ENCODE data around the gene MSRB2. TPM values are rescaled to one million over a fixed set of nuclear protein-coding genes. Genes with fewer than 3 reads are reported as not detected.

The MSRB2 gene
- total RNA-seq, 4 donors from 2014 or later: 4.7 to 13.4 (median 9.4) TPM

DNA sequence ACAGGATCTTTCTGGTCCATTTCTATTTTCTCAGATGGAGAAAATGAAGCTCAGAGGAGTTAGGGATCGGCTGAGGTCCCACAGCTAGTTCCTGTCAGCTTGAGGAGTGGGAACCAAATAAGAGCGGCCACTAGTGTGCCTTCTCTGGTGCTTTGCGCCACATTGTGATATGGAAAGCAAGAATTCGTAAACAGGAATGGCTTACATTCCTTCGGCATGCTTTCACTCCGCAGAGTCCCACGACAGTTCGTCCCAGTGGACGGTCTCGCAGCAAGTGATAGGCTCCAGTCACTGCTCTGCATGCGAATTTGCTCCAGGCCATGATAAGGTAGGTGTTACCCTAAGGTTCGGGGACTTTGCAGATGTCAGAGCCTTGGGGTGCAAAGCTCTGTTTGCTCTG is 55.2 kb downstream of the MSRB2 start:
- Histone ChIP-seq H3K4me1 (no peaks in the 10 kb centered on the region), H3K27ac (no peak overlapping the region), H3K27me3 (no peaks in the 10 kb centered on the region), H3K9me3 (no peaks in the 10 kb centered on the region), H3K4me3 (no peak overlapping the region), H3K36me3 (no peaks in the 10 kb centered on the region)
- DNase-seq (ENCODE audit: low spot score in 2 of 2): no peak
- WGBS: 64% methylated on average over 12 of the region's 12 CpGs
- TF ChIP-seq, protein P1, sequence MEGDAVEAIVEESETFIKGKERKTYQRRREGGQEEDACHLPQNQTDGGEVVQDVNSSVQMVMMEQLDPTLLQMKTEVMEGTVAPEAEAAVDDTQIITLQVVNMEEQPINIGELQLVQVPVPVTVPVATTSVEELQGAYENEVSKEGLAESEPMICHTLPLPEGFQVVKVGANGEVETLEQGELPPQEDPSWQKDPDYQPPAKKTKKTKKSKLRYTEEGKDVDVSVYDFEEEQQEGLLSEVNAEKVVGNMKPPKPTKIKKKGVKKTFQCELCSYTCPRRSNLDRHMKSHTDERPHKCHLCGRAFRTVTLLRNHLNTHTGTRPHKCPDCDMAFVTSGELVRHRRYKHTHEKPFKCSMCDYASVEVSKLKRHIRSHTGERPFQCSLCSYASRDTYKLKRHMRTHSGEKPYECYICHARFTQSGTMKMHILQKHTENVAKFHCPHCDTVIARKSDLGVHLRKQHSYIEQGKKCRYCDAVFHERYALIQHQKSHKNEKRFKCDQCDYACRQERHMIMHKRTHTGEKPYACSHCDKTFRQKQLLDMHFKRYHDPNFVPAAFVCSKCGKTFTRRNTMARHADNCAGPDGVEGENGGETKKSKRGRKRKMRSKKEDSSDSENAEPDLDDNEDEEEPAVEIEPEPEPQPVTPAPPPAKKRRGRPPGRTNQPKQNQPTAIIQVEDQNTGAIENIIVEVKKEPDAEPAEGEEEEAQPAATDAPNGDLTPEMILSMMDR (IDR thresholded peaks at IDR 0.05): no peak
- no peak for TF ChIP-seq POLR2AphosphoS5 (IDR thresholded peaks at IDR 0.05)
- TF ChIP-seq EP300 (IDR thresholded peaks at IDR 0.05): no peak
- TF ChIP-seq POLR2A (IDR thresholded peaks at IDR 0.05): no peak

DNA sequence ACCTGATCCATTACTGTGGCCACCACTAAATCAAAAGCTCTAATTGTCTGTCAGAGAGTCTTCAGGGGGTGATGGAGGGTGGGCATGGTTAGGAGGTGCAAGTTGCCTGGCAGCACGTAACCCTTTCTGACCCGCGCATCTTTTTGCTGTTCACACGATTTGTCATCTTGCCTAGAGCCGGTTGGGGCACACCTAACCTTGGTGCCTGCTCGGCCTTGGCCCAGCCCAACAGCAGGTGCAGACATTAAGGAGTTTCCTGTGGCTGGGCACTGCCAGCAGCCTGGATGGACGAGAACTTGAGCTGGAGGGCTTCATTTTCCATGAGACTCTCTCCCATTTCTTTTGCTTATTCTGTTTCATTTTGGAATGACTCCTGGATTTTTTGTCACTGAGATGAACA is 55.7 kb downstream of the MSRB2 start:
- no peak for DNase-seq (ENCODE audit: low spot score in 2 of 2)
- no peaks in the 10 kb centered on the region for H3K36me3 ChIP-seq
- H3K9me3 ChIP-seq: no peaks in the 10 kb centered on the region
- no peak overlapping the region for H3K4me3 ChIP-seq
- no peak overlapping the region for H3K27ac ChIP-seq
- H3K4me1 ChIP-seq: no peaks in the 10 kb centered on the region
- H3K27me3 ChIP-seq: peaks cover 2% of the 10 kb centered on the region
- TF ChIP-seq EP300 (IDR thresholded peaks at IDR 0.05): no peak
- TF ChIP-seq POLR2A (IDR thresholded peaks at IDR 0.05): no peak
- TF ChIP-seq POLR2AphosphoS5 (IDR thresholded peaks at IDR 0.05): no peak
- TF ChIP-seq, protein P1 (IDR thresholded peaks at IDR 0.05): no peak
- 56% methylated on average over 7 of the region's 7 CpGs for WGBS

DNA sequence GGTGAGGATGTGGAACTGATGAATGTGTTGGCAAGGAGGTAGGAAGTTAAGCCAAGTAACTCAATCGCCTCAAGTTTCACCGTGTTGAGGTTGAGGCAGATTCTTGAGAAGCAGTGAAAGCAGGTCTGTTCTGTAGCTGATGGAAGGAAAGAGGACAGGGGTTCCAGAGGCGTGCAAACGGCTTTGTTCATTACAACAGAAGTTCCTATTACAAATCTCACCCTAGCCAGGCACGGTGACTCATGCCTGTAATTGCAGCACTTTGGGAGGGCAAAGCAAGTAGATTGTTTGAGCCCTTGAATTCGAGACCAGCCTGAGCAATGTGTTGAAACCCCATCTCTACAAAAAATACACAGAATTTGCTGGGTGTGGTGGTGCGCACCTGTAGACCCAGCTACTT is 59.8 kb downstream of the MSRB2 start:
- 80% methylated on average over 7 of the region's 7 CpGs for WGBS
- Histone ChIP-seq H3K4me3 (no peak overlapping the region), H3K36me3 (no peaks in the 10 kb centered on the region), H3K27ac (no peak overlapping the region), H3K9me3 (no peaks in the 10 kb centered on the region), H3K4me1 (peaks cover 4% of the 10 kb centered on the region), H3K27me3 (peaks cover 10% of the 10 kb centered on the region)
- no peak for TF ChIP-seq POLR2AphosphoS5 (IDR thresholded peaks at IDR 0.05)
- no peak for TF ChIP-seq EP300 (IDR thresholded peaks at IDR 0.05)
- TF ChIP-seq POLR2A (IDR thresholded peaks at IDR 0.05): no peak
- TF ChIP-seq, protein P1 (IDR thresholded peaks at IDR 0.05): no peak
- no peak for DNase-seq (ENCODE audit: low spot score in 2 of 2)

DNA sequence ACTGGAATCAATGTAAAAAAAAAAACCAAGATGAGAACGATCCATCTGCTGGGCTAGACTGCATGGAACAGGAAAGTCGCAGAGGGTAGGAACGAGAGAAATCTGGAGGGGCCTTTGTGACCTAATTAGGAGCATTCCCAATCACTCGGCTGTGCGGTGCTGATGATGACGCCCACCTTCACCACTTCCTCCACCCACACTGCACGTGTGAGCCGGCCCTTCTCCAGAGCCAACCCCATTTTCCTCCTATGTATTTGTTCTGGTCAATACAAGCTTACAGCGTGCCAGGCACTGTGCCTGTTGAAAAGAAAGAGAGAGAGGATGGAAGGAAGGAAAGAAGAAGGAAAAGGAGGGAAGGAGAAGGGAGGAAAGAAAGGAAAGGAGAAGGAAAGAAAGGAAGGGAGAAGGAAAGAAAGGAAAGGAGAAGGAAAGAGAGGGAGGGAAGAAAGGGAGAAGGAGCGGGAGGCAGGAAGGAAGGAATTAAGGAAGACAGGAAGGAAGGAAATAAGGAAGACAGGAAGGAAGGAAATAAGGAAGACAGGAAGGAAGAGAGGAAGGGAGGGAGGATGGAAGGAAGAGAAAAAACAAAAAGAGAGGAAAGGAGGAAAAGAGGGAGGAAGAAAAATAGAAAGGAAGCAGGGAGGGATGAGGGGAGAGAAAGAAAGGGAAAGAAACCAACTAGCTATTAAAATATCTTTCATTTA is 61.2 kb downstream of the MSRB2 start:
- WGBS: 62% methylated on average over 10 of the region's 10 CpGs
- Histone ChIP-seq H3K36me3 (no peaks in the 10 kb centered on the region), H3K4me1 (peaks cover 4% of the 10 kb centered on the region), H3K4me3 (no peak overlapping the region), H3K27me3 (peaks cover 11% of the 10 kb centered on the region), H3K9me3 (no peaks in the 10 kb centered on the region), H3K27ac (no peak overlapping the region)
- no peak for DNase-seq (ENCODE audit: low spot score in 2 of 2)
- TF ChIP-seq POLR2A (IDR thresholded peaks at IDR 0.05): no peak
- no peak for TF ChIP-seq POLR2AphosphoS5 (IDR thresholded peaks at IDR 0.05)
- TF ChIP-seq EP300 (IDR thresholded peaks at IDR 0.05): no peak
- TF ChIP-seq, protein P1 (IDR thresholded peaks at IDR 0.05): no peak

DNA sequence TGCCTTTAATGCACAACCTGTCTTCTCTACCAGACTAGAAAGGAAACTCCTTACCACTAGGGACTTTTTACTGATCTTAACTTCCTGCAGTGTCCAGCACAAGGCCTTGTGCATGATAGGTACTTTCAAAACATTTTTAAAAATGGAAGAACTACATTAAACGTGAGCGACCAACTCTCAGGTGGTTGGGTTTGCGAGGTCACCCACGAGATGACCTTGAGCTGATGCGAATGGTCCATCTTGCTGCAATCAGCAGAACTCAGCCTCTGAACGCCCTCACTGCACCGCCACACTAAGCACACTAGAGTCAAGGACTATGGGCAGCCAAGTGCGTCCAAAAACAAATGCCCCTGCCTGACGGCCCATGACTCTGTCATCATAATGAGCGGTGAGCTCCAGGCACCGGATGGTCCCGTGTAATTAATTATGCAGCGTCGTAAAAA is 61.9 kb downstream of the MSRB2 start:
- WGBS: 56% methylated on average over 10 of the region's 14 CpGs
- Histone ChIP-seq H3K4me3 (no peak overlapping the region), H3K27me3 (peaks cover 17% of the 10 kb centered on the region), H3K9me3 (no peaks in the 10 kb centered on the region), H3K4me1 (peaks cover 4% of the 10 kb centered on the region), H3K36me3 (no peaks in the 10 kb centered on the region), H3K27ac (no peak overlapping the region)
- DNase-seq (ENCODE audit: low spot score in 2 of 2): no peak
- TF ChIP-seq, protein P1 (IDR thresholded peaks at IDR 0.05): no peak
- TF ChIP-seq EP300 (IDR thresholded peaks at IDR 0.05) (no peak), POLR2A (IDR thresholded peaks at IDR 0.05) (no peak), POLR2AphosphoS5 (IDR thresholded peaks at IDR 0.05) (no peak)

Measured in suprapubic skin (tissue), 4 donors.